IMR-90 (cell line): Measurements from ENCODE around the gene SPPL3. TPM values are rescaled to one million over a fixed set of nuclear protein-coding genes. Genes with fewer than 3 reads are reported as not detected.

ENCODE experiments used
- ATAC-seq: fragments of 200-7000 bp; cut with Tn5 transposase; 2 replicates; pipeline ENCODE4 v1.9.1; 2020; ENCODE audit warnings: low read depth, mild to moderate bottlenecking, moderate library complexity
- BruUV-seq: library from RNA; stranded (reverse); fragments of 400-500 nt; replicated peaks from 2 replicates; lab custom pipeline; 2021; lab: Mats Ljungman, UMichigan
- CTCF ChIA-PET: fragments of 300-600 bp; formaldehyde crosslinking; extraction: SDS; loops from one replicate; lab custom pipeline; 2021; ENCODE audit warnings: antibody characterized with exemption; lab: Yijun Ruan, JAX
- POLR2A ChIA-PET: fragments of 300-600 bp; sonication (Branson Sonifier 250); formaldehyde crosslinking; loops from one replicate; lab custom pipeline; 2022; ENCODE audit warnings: antibody characterized with exemption; ENCODE audit not compliant: unreplicated experiment; lab: Charles Lee
- DNase-seq: peaks from one replicate; pipeline ENCODE4 v3.0.0; 2013
- H2AFZ ChIP-seq: replicated peaks from 2 replicates; pipeline ENCODE3; 2013; ENCODE audit warnings: low read length, mild to moderate bottlenecking; ENCODE audit not compliant: poor library complexity
- H2AK5ac ChIP-seq: 2 replicates; pipeline ENCODE4 v1.6.1; 2013; ENCODE audit warnings: low read depth, low read length, inconsistent platforms
- H2AK9ac ChIP-seq: replicated peaks from 2 replicates; pipeline ENCODE3; 2013; ENCODE audit warnings: mild to moderate bottlenecking, low read depth, low read length, moderate library complexity; ENCODE audit not compliant: poor library complexity
- H2BK120ac ChIP-seq: 2 replicates; pipeline ENCODE4 v1.6.1; 2013; ENCODE audit warnings: low read depth, low read length, inconsistent platforms
- H2BK15ac ChIP-seq: 3 replicates; pipeline ENCODE4 v1.6.1; 2013; ENCODE audit warnings: low read depth, low read length, inconsistent platforms
- H2BK20ac ChIP-seq: 2 replicates; pipeline ENCODE4 v1.6.1; 2013; ENCODE audit warnings: low read depth, mild to moderate bottlenecking, inconsistent platforms, low read length, moderate library complexity
- H2BK5ac ChIP-seq: 2 replicates; pipeline ENCODE4 v1.6.1; 2013; ENCODE audit warnings: mild to moderate bottlenecking, low read depth, low read length, inconsistent platforms; ENCODE audit not compliant: poor library complexity, severe bottlenecking
- H3K14ac ChIP-seq: replicated peaks from 2 replicates; pipeline ENCODE4 v1.6.1; 2013; ENCODE audit warnings: low read depth, low read length, inconsistent platforms
- H3K18ac ChIP-seq: 2 replicates; pipeline ENCODE4 v1.6.1; 2013; ENCODE audit warnings: low read depth, low read length, control low read depth
- H3K23ac ChIP-seq: 2 replicates; pipeline ENCODE4 v1.6.1; 2013; ENCODE audit warnings: low read depth, low read length, inconsistent platforms
- H3K27ac ChIP-seq: 2 replicates; pipeline ENCODE4 v1.5.1; 2013; ENCODE audit warnings: mild to moderate bottlenecking, control low read depth, low read length; ENCODE audit not compliant: insufficient read depth
- H3K27me3 ChIP-seq: 2 replicates; pipeline ENCODE4 v1.6.1; 2013; ENCODE audit warnings: low read length; ENCODE audit not compliant: control insufficient read depth, insufficient read depth
- H3K36me3 ChIP-seq: 2 replicates; pipeline ENCODE4 v1.6.1; 2013; ENCODE audit warnings: low read length, mixed read lengths; ENCODE audit not compliant: control insufficient read depth, insufficient read depth
- H3K4ac ChIP-seq: 2 replicates; pipeline ENCODE4 v1.6.1; 2013; ENCODE audit warnings: low read depth, low read length, inconsistent platforms
- H3K4me1 ChIP-seq: 2 replicates; pipeline ENCODE4 v1.6.1; 2013; ENCODE audit warnings: low read length, mixed read lengths; ENCODE audit not compliant: control insufficient read depth, insufficient read depth
- H3K4me2 ChIP-seq: 2 replicates; pipeline ENCODE4 v1.6.1; 2013; ENCODE audit warnings: low read depth, mild to moderate bottlenecking, control low read depth, low read length, moderate library complexity
- H3K4me3 ChIP-seq: 2 replicates; pipeline ENCODE4 v1.5.1; 2013; ENCODE audit warnings: low read depth, mild to moderate bottlenecking, control low read depth, low read length, moderate library complexity; ENCODE audit not compliant: insufficient read depth
- H3K56ac ChIP-seq: 2 replicates; pipeline ENCODE4 v1.6.1; 2013; ENCODE audit warnings: low read length, inconsistent platforms; ENCODE audit not compliant: insufficient read depth; ENCODE audit errors: extremely low read depth
- H3K79me1 ChIP-seq, 2 experiments: 2 replicates each; pipeline ENCODE4 v1.6.1; 2013; ENCODE audit warnings: low read length in 2 of 2, inconsistent platforms in 1 of 2, low read depth in 1 of 2
- H3K9ac ChIP-seq: 2 replicates; pipeline ENCODE4 v1.6.1; 2013; ENCODE audit warnings: low read depth, low read length, control low read depth
- H3K9me1 ChIP-seq: 2 replicates; pipeline ENCODE4 v1.6.1; 2013; ENCODE audit warnings: low read length, inconsistent platforms; ENCODE audit not compliant: insufficient read depth
- H3K9me3 ChIP-seq: 2 replicates; pipeline ENCODE4 v1.6.1; 2013; ENCODE audit warnings: low read length; ENCODE audit not compliant: control insufficient read depth, insufficient read depth
- H4K20me1 ChIP-seq: 2 replicates; pipeline ENCODE4 v1.6.1; 2013; ENCODE audit warnings: low read length, inconsistent platforms; ENCODE audit not compliant: insufficient read depth
- H4K5ac ChIP-seq: 2 replicates; pipeline ENCODE4 v1.6.1; 2013; ENCODE audit warnings: mild to moderate bottlenecking, low read depth, low read length, control low read depth
- H4K8ac ChIP-seq, 2 experiments: 2 replicates each; pipeline ENCODE4 v1.6.1; 2013; ENCODE audit warnings: low read depth in 2 of 2, low read length in 2 of 2, control low read depth in 1 of 2, inconsistent platforms in 1 of 2
- H4K91ac ChIP-seq: 2 replicates; pipeline ENCODE4 v1.6.1; 2013; ENCODE audit warnings: low read depth, low read length, inconsistent platforms; ENCODE audit not compliant: insufficient read depth
- MAFK ChIP-seq: IDR thresholded peaks from 2 replicates; pipeline ENCODE4 v1.6.1; 2012; ENCODE audit warnings: low read depth, low read length, improper control_type of control experiment
- SMC3 ChIP-seq: fragments of 150-350 bp; IDR thresholded peaks from 2 replicates; pipeline ENCODE4 v1.6.1; 2016; ENCODE audit warnings: low read depth, mild to moderate bottlenecking, antibody characterized with exemption, low read length, moderate library complexity
- WGBS, 2 experiments: methylation state at CpG; one replicate each; pipeline versions ENCODE4 v1.1.5 to v1.1.7; 2013; ENCODE audit warnings: missing lambda C conversion rate in 2 of 2; ENCODE audit not compliant: insufficient read length in 1 of 2; ENCODE audit errors: extremely low coverage in 2 of 2; 5-methylcytosine and 5-hydroxymethylcytosine counted together
- dilution Hi-C: fragments of 300-500 bp; cut with HindIII; formaldehyde crosslinking; loops from one replicate; pipeline ENCODE4 v1.14.3; 2018; ENCODE audit warnings: low sequenced_read_pairs; ENCODE audit not compliant: unreplicated experiment
- in situ Hi-C: fragments of 300-500 bp; cut with MboI; formaldehyde crosslinking; loops from 3 replicates; pipeline ENCODE4 v1.14.3; 2019; ENCODE audit warnings: low sequenced_read_pairs, inconsistent platforms, mixed read lengths
- intact Hi-C: fragments of 100-400 bp; cut with micrococcal nuclease; formaldehyde crosslinking; loops from 2 replicates; pipeline ENCODE4 v1.10.0; 2022
- polyA plus RNA-seq, 3 experiments: library from polyadenylated mRNA; depleted of rRNA; stranded (reverse); fragments of >200 nt; gene quantifications; 2 replicates each; pipeline ENCODE4 v1.2.3, GENCODE V29; 2012; ENCODE audit warnings: low replicate concordance in 1 of 3
- total RNA-seq: library from RNA; depleted of rRNA; stranded (reverse); fragments of >200 nt; gene quantifications from 2 replicates; pipeline ENCODE4 v1.2.3, GENCODE V29; 2012
- TF ChIP-seq, protein P1 (sequence below): fragments of 150-350 bp; IDR thresholded peaks from 2 replicates; pipeline ENCODE4 v1.6.1; 2017; ENCODE audit warnings: mild to moderate bottlenecking, antibody characterized with exemption, low read length, low read depth

Gene SPPL3
- total and polyA plus RNA-seq, 2 of the 4 experiments (the other 2 are of a cell fraction): 1.6 to 18.0 TPM

DNA sequence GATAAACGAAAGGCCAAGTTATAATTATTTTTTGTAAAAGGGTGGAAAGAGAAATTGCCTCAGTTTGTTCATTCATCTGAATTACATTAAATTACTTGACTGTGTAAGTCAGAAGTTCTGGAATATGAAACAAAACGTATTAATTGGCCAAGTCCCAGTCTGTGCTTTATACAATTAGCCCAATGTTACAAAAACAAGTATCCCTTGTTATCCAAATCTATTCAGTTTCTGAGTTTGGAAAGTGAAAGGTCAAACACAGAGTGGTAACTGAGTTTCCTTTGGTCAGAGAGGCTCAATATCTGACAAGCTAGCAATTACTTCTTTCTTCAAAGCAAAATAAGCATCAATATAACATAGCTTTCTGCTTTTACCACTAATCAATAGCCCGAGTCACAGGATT is 62.6 kb downstream of the SPPL3 start:
- dilution Hi-C loops (no loop called here), in situ Hi-C loops (no loop called here), intact Hi-C loops (no loop called here)
- Histone ChIP-seq H4K20me1 (peaks cover 37% of the 10 kb centered on the region), H3K4me2 (no peak overlapping the region), H3K79me1 (peaks cover 17 to 48% of the 10 kb centered on the region in 2 experiments), H3K27me3 (no peaks in the 10 kb centered on the region), H3K9ac (no peak overlapping the region), H2BK120ac (no peak overlapping the region), H2AK9ac (no peak overlapping the region), H3K27ac (no peak overlapping the region), H3K4ac (no peak overlapping the region), H2BK5ac (no peak overlapping the region), H3K4me3 (no peak overlapping the region), H3K18ac (no peak overlapping the region), H3K23ac (no peak overlapping the region), H2AK5ac (no peak overlapping the region), H3K14ac (no peak overlapping the region), H2AFZ (no peak overlapping the region), H4K5ac (no peak overlapping the region), H3K56ac (no peak overlapping the region), H2BK20ac (no peak overlapping the region), H4K8ac (no peak overlapping the region), H4K91ac (no peak overlapping the region), H3K9me3 (no peaks in the 10 kb centered on the region), H3K36me3 (peaks cover 3% of the 10 kb centered on the region), H3K4me1 (peaks cover 3% of the 10 kb centered on the region), H3K9me1 (peaks cover 11% of the 10 kb centered on the region; the same call in 1 of the 2 replicates), H2BK15ac (no peak overlapping the region)
- TF ChIP-seq, protein P1, sequence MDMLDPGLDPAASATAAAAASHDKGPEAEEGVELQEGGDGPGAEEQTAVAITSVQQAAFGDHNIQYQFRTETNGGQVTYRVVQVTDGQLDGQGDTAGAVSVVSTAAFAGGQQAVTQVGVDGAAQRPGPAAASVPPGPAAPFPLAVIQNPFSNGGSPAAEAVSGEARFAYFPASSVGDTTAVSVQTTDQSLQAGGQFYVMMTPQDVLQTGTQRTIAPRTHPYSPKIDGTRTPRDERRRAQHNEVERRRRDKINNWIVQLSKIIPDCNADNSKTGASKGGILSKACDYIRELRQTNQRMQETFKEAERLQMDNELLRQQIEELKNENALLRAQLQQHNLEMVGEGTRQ: no peak
- TF ChIP-seq MAFK (no peak), SMC3 (no peak)
- BruUV-seq: no TSS peak
- ATAC-seq (no peak), DNase-seq (no peak)
- no CpG with 5 or more reads among the region's 3 CpGs for WGBS, 2 experiments
- CTCF ChIA-PET: no interaction called here
- POLR2A ChIA-PET: no interaction called here
